GM21723 (cell line): Measurements from ENCODE around the gene ZNF117.
A peak's percentile ranks its signal among the peaks of the same experiment; 100 is the strongest.
"Not testable (repeated sequence)": the region's sequence is repeated elsewhere in the genome, so short reads cannot be mapped to it uniquely, and the experiment has no call there.

ENCODE experiments used
- ATAC-seq: cut with Tn5 transposase; IDR thresholded peaks from one replicate; pipeline ENCODE4 v1.9.1; 2021; ENCODE audit warnings: mild to moderate bottlenecking, moderate library complexity; ENCODE audit not compliant: unreplicated experiment

The ZNF117 gene

DNA sequence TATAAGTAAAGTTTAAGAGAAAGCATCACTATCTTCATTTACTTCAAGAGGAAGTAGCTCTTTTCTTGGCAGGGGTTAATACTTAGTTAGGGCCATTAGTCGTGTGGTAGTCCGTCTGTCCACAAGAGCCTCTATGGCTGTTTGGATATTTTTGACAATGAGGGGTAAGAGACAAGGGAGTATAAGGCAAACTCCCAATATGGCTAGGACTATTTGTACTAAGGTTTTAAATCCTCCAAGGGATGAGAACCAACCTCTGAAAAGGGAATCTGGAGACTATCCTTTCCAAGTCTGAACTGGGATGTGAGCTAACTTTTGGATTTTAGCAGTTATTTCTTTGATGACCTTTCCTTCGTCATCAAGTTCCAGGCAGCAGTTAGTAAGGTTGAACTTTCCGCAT, at the start of gene ZNF117:
ZNF117 (minus strand) TSS at position 101 of the 400 bp plus-strand sequence.
- no peak for ATAC-seq

DNA sequence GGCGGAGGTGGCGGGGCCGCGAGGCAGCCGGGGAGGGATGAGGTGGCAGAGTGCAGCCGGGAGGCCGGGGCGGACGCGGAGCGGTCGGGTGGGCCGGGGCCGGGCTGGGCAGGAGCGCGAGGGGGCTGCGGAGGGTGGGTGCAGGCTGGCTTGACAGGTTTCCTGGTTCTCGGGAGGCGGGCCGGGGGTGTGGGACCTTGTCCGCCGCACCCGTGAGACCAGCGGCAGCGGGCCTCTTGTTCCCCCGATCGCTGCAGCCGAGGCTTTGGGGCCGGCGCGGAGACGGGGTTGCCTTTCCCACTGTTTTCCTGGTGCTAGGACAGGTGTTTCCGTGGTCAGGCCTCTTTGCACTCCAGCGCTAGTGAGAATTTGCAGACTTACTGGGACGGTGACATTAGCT, 47.9 kb upstream of the ZNF117 start:
- peak; percentile 18 for ATAC-seq

DNA sequence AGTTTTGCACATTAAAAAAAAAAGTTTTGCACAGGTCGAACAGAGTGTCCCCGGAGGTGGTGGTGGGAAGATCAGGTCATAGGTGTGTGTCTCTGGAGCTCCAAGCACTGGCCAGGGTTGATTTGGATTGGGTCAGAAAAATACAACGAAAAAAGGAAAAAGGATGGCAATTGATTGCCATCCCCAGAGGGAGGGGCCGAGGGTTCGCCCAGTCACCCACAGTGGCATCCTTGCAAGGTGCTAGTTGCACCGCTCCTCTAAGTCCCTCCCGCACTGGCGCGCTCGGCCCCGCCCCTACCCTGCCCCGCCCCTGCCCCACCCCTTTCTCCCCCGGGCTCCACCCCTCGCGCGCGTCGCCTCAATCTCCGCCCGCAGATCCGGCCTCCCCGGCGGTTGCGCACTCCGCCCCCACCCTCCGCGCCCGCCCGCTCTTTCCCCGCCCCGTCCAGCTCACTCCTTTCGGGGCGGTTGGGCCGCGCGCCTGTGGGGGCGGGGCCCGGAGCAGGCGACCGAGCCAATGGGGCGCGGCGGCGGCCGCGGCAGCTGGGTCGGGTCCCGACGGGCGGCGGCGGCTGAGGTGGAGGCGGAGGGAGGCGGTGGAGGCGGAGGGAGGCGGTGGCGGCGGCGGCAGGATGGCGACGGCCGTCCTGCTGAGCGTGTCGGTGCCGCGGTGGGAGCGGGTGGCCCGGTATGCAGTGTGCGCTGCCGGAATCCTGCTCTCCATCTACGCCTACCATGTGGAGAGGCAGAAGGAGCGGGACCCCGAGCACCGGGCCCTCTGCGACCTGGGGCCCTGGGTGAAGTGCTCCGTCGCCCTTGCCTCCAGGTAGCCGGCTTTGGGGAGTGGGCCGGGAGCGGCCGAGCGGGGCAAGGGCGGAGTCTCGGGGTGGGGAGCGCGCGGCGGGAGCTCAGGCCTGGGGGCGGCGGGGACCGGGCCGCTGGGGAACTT, 47.2 kb upstream of the ZNF117 start:
- ATAC-seq, result peak; percentile 81

- not testable (repeated sequence) for ATAC-seq
Observed at GRCh38 chr7:65036526-65036925, 45.7 kb upstream of the ZNF117 start.

DNA sequence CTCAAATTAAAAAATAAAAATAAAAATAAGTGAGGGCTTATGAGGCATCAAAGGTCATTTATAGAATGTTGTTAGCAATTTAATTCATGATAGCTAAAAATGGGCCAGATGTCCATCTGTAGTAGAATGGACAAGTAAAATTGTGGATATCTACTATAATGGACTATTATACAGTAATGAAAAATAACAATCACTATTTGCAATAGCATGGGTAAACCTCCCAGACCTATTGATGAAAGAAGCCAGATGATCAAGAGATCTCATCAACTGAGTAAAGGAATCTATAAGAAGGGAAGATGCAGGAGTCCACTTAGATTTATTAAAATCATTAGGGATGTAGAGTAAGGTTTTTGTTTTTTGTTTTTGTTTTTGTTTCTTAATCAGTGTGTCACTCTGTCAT, 44.6 kb upstream of the ZNF117 start:
- not testable (repeated sequence) for ATAC-seq

GRCh38 chr7:65034120-65034782, 43.4 kb upstream of the ZNF117 start:
- ATAC-seq, result not testable (repeated sequence)

- not testable (repeated sequence) for ATAC-seq
Observed at GRCh38 chr7:65033391-65033790, 42.6 kb upstream of the ZNF117 start.

DNA sequence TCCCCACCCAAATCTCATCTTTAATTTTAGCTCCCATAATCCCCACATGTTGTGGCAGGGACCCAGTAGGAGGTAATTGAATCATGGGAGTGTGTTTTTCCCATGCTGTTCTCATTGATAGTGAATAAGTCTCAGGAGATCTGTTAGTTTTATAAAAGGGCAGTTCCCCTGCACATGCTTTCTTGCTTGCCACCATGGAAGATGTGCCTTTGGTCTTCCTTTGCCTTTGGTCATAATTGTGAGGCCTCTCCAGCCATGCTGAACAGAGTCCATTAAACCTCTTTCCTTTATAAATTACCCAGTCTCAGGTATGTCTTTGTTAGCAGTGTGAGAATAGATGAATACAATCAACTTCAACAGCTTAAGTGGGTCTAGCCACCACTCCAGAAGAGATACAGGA, 34.2 kb upstream of the ZNF117 start:
- not testable (repeated sequence) for ATAC-seq

- not testable (repeated sequence) for ATAC-seq
Observed at GRCh38 chr7:65020978-65021377, 30.1 kb upstream of the ZNF117 start.

DNA sequence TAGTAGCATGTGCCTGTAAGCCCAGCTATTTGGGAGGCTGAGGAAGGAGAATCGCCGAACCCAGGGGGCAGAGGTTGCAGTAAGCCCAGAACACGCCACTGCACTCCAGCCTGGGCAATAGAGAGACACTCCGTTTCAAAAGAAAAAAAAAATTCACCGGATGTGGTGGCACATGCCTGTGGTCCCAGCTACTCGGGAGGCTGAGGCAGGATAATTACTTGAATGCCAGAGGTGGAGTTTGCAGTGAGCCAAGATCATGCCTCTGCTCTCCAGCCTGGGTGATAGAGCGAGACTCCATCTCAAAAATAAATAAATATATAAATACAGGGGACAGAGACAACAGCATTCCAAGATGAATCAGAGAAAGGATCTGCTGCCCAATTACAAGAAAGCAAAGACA, 19.0 kb upstream of the ZNF117 start:
- not testable (repeated sequence) for ATAC-seq

DNA sequence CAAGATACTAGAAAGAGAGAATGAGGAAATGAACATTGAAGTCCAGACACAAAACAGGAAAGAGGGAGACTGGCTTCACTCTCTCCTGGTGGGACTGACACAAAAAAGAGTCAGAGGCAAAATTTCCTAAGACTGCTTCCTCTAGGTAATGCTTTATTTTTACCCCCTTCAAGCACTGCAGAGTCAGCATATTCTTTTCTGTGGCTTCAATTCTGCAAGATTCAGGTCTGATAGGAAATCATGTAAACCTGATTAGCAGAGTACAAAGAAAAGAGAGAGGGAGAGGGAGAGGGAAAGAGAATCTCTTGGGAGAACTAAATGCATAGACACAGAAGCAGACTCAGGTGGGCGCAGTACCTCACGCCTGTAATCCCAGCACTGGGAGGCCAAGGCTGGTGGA, 18.6 kb upstream of the ZNF117 start:
- not testable (repeated sequence) for ATAC-seq

GRCh38 chr7:65007036-65007435, 16.2 kb upstream of the ZNF117 start:
- ATAC-seq, result not testable (repeated sequence)

- ATAC-seq, result peak; percentile 100
Observed at GRCh38 chr7:65006094-65006992, 15.5 kb upstream of the ZNF117 start, which contains the start of gene ERV3-1. TSS of gene ERV3-1 (minus strand) at chr7:65006687. CDS start at chr7:64993026, 13,661 bp downstream.

GRCh38 chr7:65004575-65004974, 13.7 kb upstream of the ZNF117 start:
- no peak for ATAC-seq

DNA sequence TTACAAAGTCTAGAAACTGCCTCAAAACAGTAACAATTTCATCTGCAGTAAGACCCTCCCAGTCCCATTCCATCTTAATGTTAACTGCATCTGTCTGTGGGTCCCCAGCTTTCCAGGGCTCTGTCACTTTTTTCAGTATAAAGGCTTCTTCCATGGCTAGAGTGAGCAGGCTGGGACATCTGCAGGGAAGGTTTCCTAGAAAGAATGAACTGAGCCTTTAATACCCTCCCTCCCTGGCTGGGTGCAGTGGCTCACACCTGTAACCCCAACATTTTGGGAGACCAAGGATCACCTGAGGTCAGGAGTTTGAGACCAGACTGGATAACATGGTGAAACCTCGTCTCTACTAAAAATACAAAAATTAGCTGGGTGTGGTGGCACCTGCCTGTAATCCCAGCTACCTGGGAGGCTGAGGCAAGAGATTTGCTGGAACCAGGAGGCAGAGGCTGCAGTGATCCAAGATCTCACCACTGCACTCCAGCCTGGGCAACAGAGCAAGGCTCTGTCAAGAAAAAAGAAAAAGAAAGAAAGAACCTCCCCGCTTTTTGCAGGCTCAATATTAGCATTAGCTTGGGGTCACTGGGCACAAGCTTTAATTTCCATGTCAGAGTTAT, 12.2 kb upstream of the ZNF117 start:
- no peak for ATAC-seq

DNA sequence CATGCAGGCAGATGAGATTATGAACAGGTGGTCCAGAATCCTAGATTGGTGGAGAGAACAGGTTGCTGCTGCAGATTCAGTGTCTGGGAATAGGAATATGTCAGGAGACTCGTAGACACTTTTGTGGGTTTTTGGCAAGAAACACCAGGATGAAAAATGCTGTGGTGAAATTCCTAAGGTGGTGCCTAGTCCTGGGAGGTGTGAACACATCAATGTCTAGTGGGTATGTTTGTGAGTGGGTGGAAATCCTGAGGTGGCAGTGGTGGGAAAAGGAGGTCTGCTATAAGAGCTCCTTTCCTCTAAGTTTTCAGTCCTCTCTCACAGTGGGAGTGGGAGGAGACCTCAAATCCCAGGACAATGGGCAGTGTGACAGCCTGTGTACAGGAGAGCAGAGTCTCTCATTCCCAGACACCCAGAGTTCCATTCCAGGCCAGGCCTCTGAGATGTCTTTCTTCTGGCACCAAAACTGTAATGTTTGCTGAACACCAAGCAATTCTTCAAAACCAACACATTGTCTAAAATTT, 10.5 kb upstream of the ZNF117 start:
- ATAC-seq, result no peak

GRCh38 chr7:64999165-65000004, 8.5 kb upstream of the ZNF117 start:
- no peak for ATAC-seq

GRCh38 chr7:64998865-64999164, 8.0 kb upstream of the ZNF117 start:
- no peak for ATAC-seq

- ATAC-seq, result no peak
Observed at GRCh38 chr7:64997927-64998391, 7.1 kb upstream of the ZNF117 start.
